GM23338 (cell line): Measurements from ENCODE around the gene SLC44A4. TPM values are rescaled to one million over a fixed set of nuclear protein-coding genes. Genes with fewer than 3 reads are reported as not detected.

Experiments used
- ATAC-seq: fragments of 200-7000 bp; cut with Tn5 transposase; 3 replicates; pipeline ENCODE4 v1.9.1; 2020
- DNase-seq: peaks from one replicate; pipeline ENCODE4 v3.0.0-alpha.2; 2015; ENCODE audit warnings: low spot score
- H2AFZ ChIP-seq: fragments of 200-600 bp; sonication (generic); 2 replicates; pipeline ENCODE4 v1.8.0; 2016; ENCODE audit warnings: antibody characterized with exemption, mild to moderate bottlenecking, moderate library complexity
- H3F3A ChIP-seq: fragments of 200-600 bp; sonication (generic); replicated peaks from 2 replicates; pipeline ENCODE4 v1.8.0; 2017; ENCODE audit warnings: antibody characterized with exemption, mixed run types, low read depth
- H3K27ac ChIP-seq: fragments of 200-600 bp; sonication (generic); 2 replicates; pipeline ENCODE4 v1.6.1; 2016; ENCODE audit warnings: low read depth
- H3K27me3 ChIP-seq: fragments of 200-600 bp; sonication (generic); 2 replicates; pipeline ENCODE4 v1.8.0; 2016; ENCODE audit warnings: mild to moderate bottlenecking, mixed run types, moderate library complexity; ENCODE audit not compliant: insufficient read depth
- H3K36me3 ChIP-seq: fragments of 200-600 bp; sonication (generic); 2 replicates; pipeline ENCODE4 v1.8.0; 2016; ENCODE audit warnings: mild to moderate bottlenecking; ENCODE audit not compliant: insufficient read depth
- H3K4me1 ChIP-seq: fragments of 200-600 bp; sonication (generic); 2 replicates; pipeline ENCODE4 v1.8.0; 2016; ENCODE audit warnings: mild to moderate bottlenecking, moderate library complexity; ENCODE audit not compliant: insufficient read depth
- H3K4me2 ChIP-seq: fragments of 200-600 bp; sonication (generic); 2 replicates; pipeline ENCODE4 v1.7.1; 2017; ENCODE audit warnings: mixed run types
- H3K4me3 ChIP-seq: fragments of 200-600 bp; sonication (generic); 2 replicates; pipeline ENCODE4 v1.6.1; 2016; ENCODE audit warnings: mixed run types
- H3K79me2 ChIP-seq: fragments of 200-600 bp; sonication (generic); replicated peaks from 2 replicates; pipeline ENCODE4 v1.8.0; 2017; ENCODE audit warnings: mild to moderate bottlenecking; ENCODE audit not compliant: insufficient read depth
- H3K9me2 ChIP-seq: fragments of 200-600 bp; sonication (generic); 2 replicates; pipeline ENCODE4 v1.8.0; 2017; ENCODE audit not compliant: insufficient read depth
- H4K20me1 ChIP-seq: fragments of 200-600 bp; sonication (generic); replicated peaks from 2 replicates; pipeline ENCODE4 v1.8.0; 2017; ENCODE audit warnings: mild to moderate bottlenecking; ENCODE audit not compliant: insufficient read depth
- H3K27ac Mint-ChIP-seq: 2 replicates; pipeline ENCODE4 v1.8.0; 2020; ENCODE audit warnings: inconsistent platforms, mild to moderate bottlenecking, moderate library complexity, mixed read lengths
- H3K27me3 Mint-ChIP-seq: 3 replicates; pipeline ENCODE4 v1.8.0; 2022; ENCODE audit warnings: low read depth, mild to moderate bottlenecking, moderate library complexity, mixed read lengths, inconsistent platforms; ENCODE audit not compliant: insufficient read depth, poor library complexity
- H3K36me3 Mint-ChIP-seq: 3 replicates; pipeline ENCODE4 v1.8.0; 2021; ENCODE audit warnings: low read depth, mild to moderate bottlenecking, inconsistent platforms, moderate library complexity, mixed read lengths
- H3K4me1 Mint-ChIP-seq: 3 replicates; pipeline ENCODE4 v1.8.0; 2020; ENCODE audit warnings: mild to moderate bottlenecking, inconsistent platforms, mixed read lengths
- H3K4me3 Mint-ChIP-seq: 3 replicates; pipeline ENCODE4 v1.8.0; 2021; ENCODE audit warnings: moderate library complexity, mild to moderate bottlenecking, inconsistent platforms, mixed read lengths
- H3K9me3 Mint-ChIP-seq: 3 replicates; pipeline ENCODE4 v1.8.0; 2020; ENCODE audit warnings: moderate library complexity, mild to moderate bottlenecking, inconsistent platforms, mixed read lengths
- EZH2 ChIP-seq: fragments of 200-600 bp; sonication (generic); IDR thresholded peaks from one replicate; pipeline ENCODE4 v1.8.0; 2017; ENCODE audit warnings: antibody characterized with exemption, mild to moderate bottlenecking, low read depth; ENCODE audit not compliant: unreplicated experiment
- EZH2phosphoT487 ChIP-seq: fragments of 200-600 bp; sonication (generic); IDR thresholded peaks from one replicate; pipeline ENCODE4 v1.8.1; 2018; ENCODE audit warnings: antibody characterized with exemption; ENCODE audit not compliant: unreplicated experiment
- JUNB ChIP-seq: IDR thresholded peaks from one replicate; pipeline ENCODE4 v1.6.1; 2016; ENCODE audit warnings: antibody characterized with exemption; ENCODE audit not compliant: unreplicated experiment
- STAT1 ChIP-seq: IDR thresholded peaks from one replicate; pipeline ENCODE4 v1.6.1; 2016; ENCODE audit warnings: antibody characterized with exemption; ENCODE audit not compliant: unreplicated experiment
- ZNF114 ChIP-seq: fragments of 250-450 bp; sonication (Bioruptor Pico); IDR thresholded peaks from 2 replicates; pipeline ENCODE4 v1.5.0; 2020; ENCODE audit warnings: mild to moderate bottlenecking, moderate library complexity
- ZNF331 ChIP-seq: fragments of 250-450 bp; sonication (Bioruptor Pico); IDR thresholded peaks from 2 replicates; pipeline ENCODE4 v1.5.0; 2020; ENCODE audit warnings: low read depth, mild to moderate bottlenecking, moderate library complexity
- polyA plus RNA-seq: library from polyadenylated mRNA; unstranded; fragments of >200 nt; fragmentation: Nextera tagmentation; extraction: Ambion mirVana; gene quantifications from 2 replicates; pipeline ENCODE4 v1.2.1, GENCODE V29; 2016
- total RNA-seq: library from RNA; depleted of rRNA; stranded (reverse); fragments of >200 nt; shearing (Covaris generic); gene quantifications from 2 replicates; pipeline ENCODE4 v1.2.3, GENCODE V29; 2014
- TF ChIP-seq, protein P1 (sequence below): fragments of 250-450 bp; sonication (Bioruptor Pico); IDR thresholded peaks from 2 replicates; pipeline ENCODE4 v1.5.0; 2020; ENCODE audit warnings: mild to moderate bottlenecking, moderate library complexity

The SLC44A4 gene
- total and polyA plus RNA-seq, 2 experiments from 2014 or later: 1.1 to 3.7 TPM

- TF ChIP-seq EZH2: no peak
These were observed 18.4 kb downstream of the SLC44A4 start (continued) for GRCh38 chr6:31860349-31860748.

DNA sequence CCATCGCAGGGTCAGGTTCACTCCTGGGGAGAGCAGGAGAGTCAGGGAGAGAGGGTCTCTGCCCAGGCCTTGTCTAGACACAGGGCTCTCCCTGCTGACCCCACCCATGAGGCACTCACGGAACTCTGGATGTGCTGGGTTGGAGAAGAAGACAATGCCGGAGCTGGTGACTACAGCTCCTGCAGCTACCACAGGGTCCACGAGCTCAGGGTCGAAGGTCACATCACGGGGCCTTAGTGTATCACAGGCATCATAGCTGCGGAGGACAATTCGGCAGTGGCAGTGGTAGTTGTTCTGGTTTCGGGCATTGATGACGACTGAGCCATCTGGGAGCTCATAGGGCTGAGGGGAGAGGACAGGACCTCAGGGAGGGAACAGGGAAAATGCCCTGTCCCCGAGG, 18.9 kb downstream of the SLC44A4 start:
- Mint-ChIP-seq H3K4me1 (peaks cover 7% of the 10 kb centered on the region), H3K27me3 (peaks cover 18% of the 10 kb centered on the region), H3K4me3 (no peak overlapping the region), H3K9me3 (peaks cover 12% of the 10 kb centered on the region), H3K36me3 (peaks cover 28% of the 10 kb centered on the region), H3K27ac (no peak overlapping the region)
- H3K79me2 ChIP-seq: peaks cover 8% of the 10 kb centered on the region; the same call in 1 of the 2 replicates
- peaks cover 3% of the 10 kb centered on the region; the same call in 1 of the 2 replicates for H4K20me1 ChIP-seq
- peaks cover 12% of the 10 kb centered on the region; the same call in 1 of the 2 replicates for H3K4me1 ChIP-seq
- DNase-seq (no peak), ATAC-seq (no peak)
- H2AFZ ChIP-seq: no peak overlapping the region
- H3K9me2 ChIP-seq: no peaks in the 10 kb centered on the region
- H3K4me2 ChIP-seq: no peak overlapping the region
- H3K27me3 ChIP-seq: no peaks in the 10 kb centered on the region
- no peak overlapping the region for H3K4me3 ChIP-seq
- no peaks in the 10 kb centered on the region for H3K36me3 ChIP-seq
- TF ChIP-seq ZNF114 (CRISPR knock-in tag) (no peak), JUNB (no peak), STAT1 (no peak), ZNF331 (CRISPR knock-in tag) (no peak), EZH2phosphoT487 (no peak)
- TF ChIP-seq, protein P1, sequence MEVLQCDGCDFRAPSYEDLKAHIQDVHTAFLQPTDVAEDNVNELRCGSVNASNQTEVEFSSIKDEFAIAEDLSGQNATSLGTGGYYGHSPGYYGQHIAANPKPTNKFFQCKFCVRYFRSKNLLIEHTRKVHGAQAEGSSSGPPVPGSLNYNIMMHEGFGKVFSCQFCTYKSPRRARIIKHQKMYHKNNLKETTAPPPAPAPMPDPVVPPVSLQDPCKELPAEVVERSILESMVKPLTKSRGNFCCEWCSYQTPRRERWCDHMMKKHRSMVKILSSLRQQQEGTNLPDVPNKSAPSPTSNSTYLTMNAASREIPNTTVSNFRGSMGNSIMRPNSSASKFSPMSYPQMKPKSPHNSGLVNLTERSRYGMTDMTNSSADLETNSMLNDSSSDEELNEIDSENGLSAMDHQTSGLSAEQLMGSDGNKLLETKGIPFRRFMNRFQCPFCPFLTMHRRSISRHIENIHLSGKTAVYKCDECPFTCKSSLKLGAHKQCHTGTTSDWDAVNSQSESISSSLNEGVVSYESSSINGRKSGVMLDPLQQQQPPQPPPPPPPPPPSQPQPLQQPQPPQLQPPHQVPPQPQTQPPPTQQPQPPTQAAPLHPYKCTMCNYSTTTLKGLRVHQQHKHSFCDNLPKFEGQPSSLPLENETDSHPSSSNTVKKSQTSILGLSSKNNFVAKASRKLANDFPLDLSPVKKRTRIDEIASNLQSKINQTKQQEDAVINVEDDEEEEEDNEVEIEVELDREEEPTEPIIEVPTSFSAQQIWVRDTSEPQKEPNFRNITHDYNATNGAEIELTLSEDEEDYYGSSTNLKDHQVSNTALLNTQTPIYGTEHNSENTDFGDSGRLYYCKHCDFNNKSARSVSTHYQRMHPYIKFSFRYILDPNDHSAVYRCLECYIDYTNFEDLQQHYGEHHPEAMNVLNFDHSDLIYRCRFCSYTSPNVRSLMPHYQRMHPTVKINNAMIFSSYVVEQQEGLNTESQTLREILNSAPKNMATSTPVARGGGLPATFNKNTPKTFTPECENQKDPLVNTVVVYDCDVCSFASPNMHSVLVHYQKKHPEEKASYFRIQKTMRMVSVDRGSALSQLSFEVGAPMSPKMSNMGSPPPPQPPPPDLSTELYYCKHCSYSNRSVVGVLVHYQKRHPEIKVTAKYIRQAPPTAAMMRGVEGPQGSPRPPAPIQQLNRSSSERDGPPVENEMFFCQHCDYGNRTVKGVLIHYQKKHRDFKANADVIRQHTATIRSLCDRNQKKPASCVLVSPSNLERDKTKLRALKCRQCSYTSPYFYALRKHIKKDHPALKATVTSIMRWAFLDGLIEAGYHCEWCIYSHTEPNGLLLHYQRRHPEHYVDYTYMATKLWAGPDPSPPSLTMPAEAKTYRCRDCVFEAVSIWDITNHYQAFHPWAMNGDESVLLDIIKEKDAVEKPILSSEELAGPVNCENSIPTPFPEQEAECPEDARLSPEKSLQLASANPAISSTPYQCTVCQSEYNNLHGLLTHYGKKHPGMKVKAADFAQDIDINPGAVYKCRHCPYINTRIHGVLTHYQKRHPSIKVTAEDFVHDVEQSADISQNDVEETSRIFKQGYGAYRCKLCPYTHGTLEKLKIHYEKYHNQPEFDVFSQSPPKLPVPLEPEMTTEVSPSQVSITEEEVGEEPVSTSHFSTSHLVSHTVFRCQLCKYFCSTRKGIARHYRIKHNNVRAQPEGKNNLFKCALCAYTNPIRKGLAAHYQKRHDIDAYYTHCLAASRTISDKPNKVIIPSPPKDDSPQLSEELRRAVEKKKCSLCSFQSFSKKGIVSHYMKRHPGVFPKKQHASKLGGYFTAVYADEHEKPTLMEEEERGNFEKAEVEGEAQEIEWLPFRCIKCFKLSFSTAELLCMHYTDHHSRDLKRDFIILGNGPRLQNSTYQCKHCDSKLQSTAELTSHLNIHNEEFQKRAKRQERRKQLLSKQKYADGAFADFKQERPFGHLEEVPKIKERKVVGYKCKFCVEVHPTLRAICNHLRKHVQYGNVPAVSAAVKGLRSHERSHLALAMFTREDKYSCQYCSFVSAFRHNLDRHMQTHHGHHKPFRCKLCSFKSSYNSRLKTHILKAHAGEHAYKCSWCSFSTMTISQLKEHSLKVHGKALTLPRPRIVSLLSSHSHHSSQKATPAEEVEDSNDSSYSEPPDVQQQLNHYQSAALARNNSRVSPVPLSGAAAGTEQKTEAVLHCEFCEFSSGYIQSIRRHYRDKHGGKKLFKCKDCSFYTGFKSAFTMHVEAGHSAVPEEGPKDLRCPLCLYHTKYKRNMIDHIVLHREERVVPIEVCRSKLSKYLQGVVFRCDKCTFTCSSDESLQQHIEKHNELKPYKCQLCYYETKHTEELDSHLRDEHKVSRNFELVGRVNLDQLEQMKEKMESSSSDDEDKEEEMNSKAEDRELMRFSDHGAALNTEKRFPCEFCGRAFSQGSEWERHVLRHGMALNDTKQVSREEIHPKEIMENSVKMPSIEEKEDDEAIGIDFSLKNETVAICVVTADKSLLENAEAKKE (CRISPR knock-in tag): no peak
- peaks cover 12% of the 10 kb centered on the region; the same call in 1 of the 2 replicates for H3F3A ChIP-seq
- no peak overlapping the region for H3K27ac ChIP-seq
